K562 (cell line): ENCODE data around the gene SYN1. TPM values are rescaled to one million over a fixed set of nuclear protein-coding genes. Genes with fewer than 3 reads are reported as not detected.

Source experiments
- ATF7 ChIP-seq: fragments of 450-650 bp; IDR thresholded peaks from 2 replicates; pipeline ENCODE4 v1.7.1; 2014; ENCODE audit warnings: mild to moderate bottlenecking, moderate library complexity
- E2F6 ChIP-seq, 2 experiments: IDR thresholded peaks; 2 replicates each; pipeline ENCODE4 v1.6.1; 2011; ENCODE audit warnings: borderline replicate concordance in 1 of 2, control low read depth in 1 of 2, low read depth in 1 of 2, low read length in 1 of 2, mild to moderate bottlenecking in 1 of 2, mixed read lengths in 1 of 2, moderate library complexity in 1 of 2; ENCODE audit not compliant: insufficient read depth in 1 of 2, insufficient read length in 1 of 2, poor library complexity in 1 of 2, severe bottlenecking in 1 of 2; ENCODE audit errors: extremely low read depth in 1 of 2
- EP400 ChIP-seq: fragments of 450-650 bp; IDR thresholded peaks from 2 replicates; pipeline ENCODE4 v1.6.1; 2017; ENCODE audit warnings: antibody characterized with exemption, mild to moderate bottlenecking, moderate library complexity
- GATAD2A ChIP-seq: fragments of 450-650 bp; IDR thresholded peaks from 2 replicates; pipeline ENCODE4 v1.6.1; 2017
- NFATC3 ChIP-seq: fragments of 450-650 bp; IDR thresholded peaks from 2 replicates; pipeline ENCODE4 v1.6.1; 2017; ENCODE audit warnings: mild to moderate bottlenecking
- NONO ChIP-seq, 2 experiments: fragments of 200-400 bp in 1 of 2; fragments of 450-650 bp in 1 of 2; formaldehyde crosslinking in 1 of 2; IDR thresholded peaks; 2 replicates each; pipeline ENCODE4 v1.6.1; 2017; ENCODE audit warnings: low read depth in 2 of 2, mild to moderate bottlenecking in 2 of 2, moderate library complexity in 2 of 2, low read length in 1 of 2
- NRF1 ChIP-seq, 2 experiments: fragments of 450-650 bp; IDR thresholded peaks in 1 of 2; conservative IDR thresholded peaks in 1 of 2; 2 replicates each; pipeline ENCODE4 v1.6.1; 2014; ENCODE audit warnings: mild to moderate bottlenecking in 2 of 2
- PBX2 ChIP-seq, 2 experiments: IDR thresholded peaks in 1 of 2; conservative IDR thresholded peaks in 1 of 2; 2 replicates each; pipeline ENCODE4 v1.6.1; 2016; ENCODE audit warnings: low read depth in 2 of 2, mild to moderate bottlenecking in 1 of 2, missing compliant biosample characterization in 1 of 2, missing genetic modification characterization in 1 of 2, moderate library complexity in 1 of 2
- PTTG1 ChIP-seq: fragments of 450-650 bp; IDR thresholded peaks from 2 replicates; pipeline ENCODE4 v1.6.1; 2016; ENCODE audit warnings: low read depth, mild to moderate bottlenecking, missing genetic modification characterization, missing compliant biosample characterization
- ZBTB40 ChIP-seq, 2 experiments: fragments of 450-650 bp in 1 of 2; sonication (generic) in 1 of 2; formaldehyde crosslinking in 1 of 2; IDR thresholded peaks; 2 replicates each; pipeline versions ENCODE4 v1.7.1 to v1.9.0; 2016 to 2022; ENCODE audit warnings: inconsistent platforms in 1 of 2, mild to moderate bottlenecking in 1 of 2, missing genetic modification reagents in 1 of 2
- ZKSCAN8 ChIP-seq: fragments of 200-800 bp; sonication (Bioruptor generic); IDR thresholded peaks from 2 replicates; pipeline ENCODE4 v1.6.1; 2016; ENCODE audit warnings: missing genetic modification characterization, missing compliant biosample characterization
- polyA plus RNA-seq, 8 experiments: library from polyadenylated mRNA; depleted of rRNA in 4 of 8; stranded (reverse) in 5 of 8; unstranded in 3 of 8; fragments of >200 nt; fragmentation: Nextera tagmentation in 2 of 8; fragmentation: Illumina TruSeq in 1 of 8; extraction: Ambion mirVana in 2 of 8; extraction: Trizol in 1 of 8; gene quantifications; 2 replicates each; pipeline versions ENCODE4 v1.2.1 to v1.2.3, GENCODE V29; 2011 to 2014; ENCODE audit warnings: inconsistent platforms in 1 of 8, missing spikeins in 1 of 8
- total RNA-seq, 7 experiments: library from RNA; depleted of rRNA in 6 of 7; stranded (reverse); fragments of >200 nt in 6 of 7; fragmentation: Illumina TruSeq in 2 of 7; extraction: Trizol in 2 of 7; gene quantifications; 2 replicates each; pipeline versions ENCODE4 v1.2.1 to v1.2.3, GENCODE V29; 2011 to 2021; ENCODE audit warnings: low replicate concordance in 1 of 7

SYN1 gene
- total and polyA plus RNA-seq, 9 of the 15 experiments (the other 6 are each of a cell fraction or from before 2014, with no cell fraction given) = 0.01 to 0.28 (median 0.18) TPM; not detected in 2

- no peak for TF ChIP-seq ZBTB40 (IDR thresholded peaks at IDR 0.05)
- no peak for TF ChIP-seq ZBTB40 (CRISPR knock-in tag; IDR thresholded peaks at IDR 0.05)
- TF ChIP-seq PBX2 (CRISPR knock-in tag; IDR thresholded peaks at IDR 0.05; ENCODE audit: low read depth) = peak; percentile 41; the same call in 1 of the 2 replicates
- TF ChIP-seq PBX2 (tag; conservative IDR thresholded peaks at IDR 0.05; ENCODE audit: low read depth) = peak; percentile 81
- peak in 1 of 2 experiments; percentile 36; a peak in 1 of 4 replicates for TF ChIP-seq NRF1 (conservative IDR thresholded peaks at IDR 0.05 in 1 of 2, IDR thresholded peaks at IDR 0.05 in 1 of 2)
- TF ChIP-seq PTTG1 (tag) = no peak
- TF ChIP-seq E2F6 (IDR thresholded peaks at IDR 0.05; ENCODE audit: borderline replicate concordance in 1 of 2, extremely low read depth in 1 of 2, insufficient read depth in 1 of 2, insufficient read length in 1 of 2, low read depth in 1 of 2, low read length in 1 of 2, poor library complexity in 1 of 2, severe bottlenecking in 1 of 2) = peak in 1 of 2 experiments; percentile 10
- no peak for TF ChIP-seq NFATC3
- TF ChIP-seq ZKSCAN8 (CRISPR knock-in tag) = peak; percentile 100
- peak; percentile 68 for TF ChIP-seq EP400
- TF ChIP-seq NONO (IDR thresholded peaks at IDR 0.05; ENCODE audit: low read depth in 2 of 2, low read length in 1 of 2) = 0 out of 4 replicates have a peak, but pooled peaks of 1 of the 2 experiments have one; percentile 25
- TF ChIP-seq ATF7 = peak; percentile 84
- TF ChIP-seq GATAD2A = peak; percentile 15; the same call in 1 of the 2 replicates
Measured at GRCh38 chrX:47581731-47582647, 37.7 kb downstream of the SYN1 start, which contains the start of gene TIMP1 (continued).
